Caco-2 (cell line): ENCODE results near the gene BMPR1B. TPM values are rescaled to one million over a fixed set of nuclear protein-coding genes. Genes with fewer than 3 reads are reported as not detected.

Experiments used
- BruUV-seq: library from RNA; stranded (reverse); fragments of 400-500 nt; replicated peaks from 2 replicates; lab custom pipeline; 2021; lab: Mats Ljungman, UMichigan
- CTCF ChIA-PET: fragments of 300-600 bp; sonication (Branson Sonifier 250); formaldehyde crosslinking; loops from one replicate; lab custom pipeline; 2022; ENCODE audit warnings: antibody characterized with exemption; lab: Charles Lee
- POLR2A ChIA-PET: fragments of 300-600 bp; sonication (Branson Sonifier 250); formaldehyde crosslinking; loops from one replicate; lab custom pipeline; 2022; ENCODE audit warnings: antibody characterized with exemption; lab: Charles Lee
- DNase-seq, 2 experiments: peaks; one replicate each; pipeline versions ENCODE4 v3.0.0 to v3.0.0-alpha.2; 2020 to 2022
- H3K27me3 ChIP-seq: replicated peaks from 2 replicates; pipeline ENCODE4 v1.6.0; 2011; ENCODE audit warnings: low read length; ENCODE audit not compliant: control insufficient read depth, insufficient read depth
- H3K36me3 ChIP-seq: 2 replicates; pipeline ENCODE4 v1.5.1; 2011; ENCODE audit warnings: low read length; ENCODE audit not compliant: control insufficient read depth, insufficient read depth
- H3K4me1 ChIP-seq: fragments of 250-450 bp; sonication (Bioruptor Pico); 2 replicates; pipeline ENCODE4 v1.5.1; 2020; ENCODE audit warnings: mild to moderate bottlenecking
- H3K4me3 ChIP-seq: 2 replicates; pipeline ENCODE4 v1.5.1; 2011; ENCODE audit warnings: low read depth, mild to moderate bottlenecking, control low read depth, low read length
- H3K9me3 ChIP-seq: fragments of 250-450 bp; sonication (Bioruptor Pico); 2 replicates; pipeline ENCODE4 v1.5.1; 2020; ENCODE audit warnings: mild to moderate bottlenecking, moderate library complexity
- H3K27ac Mint-ChIP-seq: one replicate; pipeline ENCODE4 v1.8.0; 2022; ENCODE audit warnings: mixed read lengths; ENCODE audit not compliant: unreplicated experiment
- H3K27me3 Mint-ChIP-seq: one replicate; pipeline ENCODE4 v1.8.0; 2022; ENCODE audit warnings: mixed read lengths; ENCODE audit not compliant: insufficient read depth, unreplicated experiment
- H3K36me3 Mint-ChIP-seq: one replicate; pipeline ENCODE4 v1.8.0; 2022; ENCODE audit warnings: mild to moderate bottlenecking, mixed read lengths; ENCODE audit not compliant: insufficient read depth, unreplicated experiment
- H3K4me1 Mint-ChIP-seq: one replicate; pipeline ENCODE4 v1.8.0; 2022; ENCODE audit warnings: low read depth, mixed read lengths; ENCODE audit not compliant: unreplicated experiment
- H3K4me3 Mint-ChIP-seq: one replicate; pipeline ENCODE4 v1.8.0; 2022; ENCODE audit warnings: mild to moderate bottlenecking, moderate library complexity, mixed read lengths; ENCODE audit not compliant: unreplicated experiment
- H3K9me3 Mint-ChIP-seq: one replicate; pipeline ENCODE4 v1.8.0; 2022; ENCODE audit warnings: mixed read lengths; ENCODE audit not compliant: unreplicated experiment
- CTCF ChIP-seq, 2 experiments: fragments of 200-600 bp in 1 of 2; IDR thresholded peaks; 1 replicate in 1 of 2; 2 replicates in 1 of 2; pipeline versions ENCODE4 v1.5.1 to v1.8.0; 2011 to 2022; ENCODE audit warnings: antibody characterized with exemption in 1 of 2, control low read depth in 1 of 2, inconsistent platforms in 1 of 2, low read depth in 1 of 2, low read length in 1 of 2, mild to moderate bottlenecking in 1 of 2, moderate library complexity in 1 of 2; ENCODE audit not compliant: insufficient read depth in 1 of 2, severe bottlenecking in 1 of 2, unreplicated experiment in 1 of 2
- intact Hi-C: fragments of 100-400 bp; cut with micrococcal nuclease; formaldehyde crosslinking; loops from one replicate; pipeline ENCODE4 v1.10.0; 2022; ENCODE audit not compliant: unreplicated experiment
- total RNA-seq: library from RNA; stranded (reverse); gene quantifications from 2 replicates; pipeline ENCODE4 v1.2.3, GENCODE V29; 2022

The BMPR1B gene
- total RNA-seq, 1 experiment from 2014 or later, result 8.7 TPM

- Mint-ChIP-seq H3K27me3 (no peaks in the 10 kb centered on the region), H3K4me1 (peaks cover 6% of the 10 kb centered on the region), H3K27ac (no peak overlapping the region), H3K4me3 (no peak overlapping the region), H3K36me3 (no peaks in the 10 kb centered on the region), H3K9me3 (no peaks in the 10 kb centered on the region)
- Histone ChIP-seq H3K4me1 (no peaks in the 10 kb centered on the region), H3K9me3 (no peaks in the 10 kb centered on the region), H3K27me3 (no peaks in the 10 kb centered on the region), H3K36me3 (no peaks in the 10 kb centered on the region), H3K4me3 (no peak overlapping the region)
- BruUV-seq, result no TSS peak
- intact Hi-C loops, result no loop called here
- POLR2A ChIA-PET, result no interaction called here
- no peak for DNase-seq
- no peak for TF ChIP-seq CTCF (IDR thresholded peaks at IDR 0.05; ENCODE audit: insufficient read depth in 1 of 2, low read depth in 1 of 2, low read length in 1 of 2, severe bottlenecking in 1 of 2, unreplicated experiment in 1 of 2)
- CTCF ChIA-PET, result no interaction called here
These were observed 85.5 kb downstream of the BMPR1B start for GRCh38 chr4:94843216-94843615.

GRCh38 chr4:94848326-94848725 is 90.6 kb downstream of the BMPR1B start:
- no peak for TF ChIP-seq CTCF (IDR thresholded peaks at IDR 0.05; ENCODE audit: insufficient read depth in 1 of 2, low read depth in 1 of 2, low read length in 1 of 2, severe bottlenecking in 1 of 2, unreplicated experiment in 1 of 2)
- no peaks in the 10 kb centered on the region for H3K36me3 ChIP-seq
- ChIA-PET POLR2A (no interaction called here), CTCF (no interaction called here)
- intact Hi-C loops, result no loop called here
- H3K4me3 ChIP-seq, result no peak overlapping the region
- no peaks in the 10 kb centered on the region for H3K27me3 ChIP-seq
- Mint-ChIP-seq H3K36me3 (no peaks in the 10 kb centered on the region), H3K27ac (no peak overlapping the region), H3K4me3 (no peak overlapping the region), H3K4me1 (no peaks in the 10 kb centered on the region), H3K27me3 (no peaks in the 10 kb centered on the region), H3K9me3 (no peaks in the 10 kb centered on the region)
- H3K4me1 ChIP-seq, result no peaks in the 10 kb centered on the region
- no peak for DNase-seq
- H3K9me3 ChIP-seq, result no peaks in the 10 kb centered on the region
- BruUV-seq, result no TSS peak

GRCh38 chr4:94849901-94850300 is 92.1 kb downstream of the BMPR1B start:
- Mint-ChIP-seq H3K36me3 (no peaks in the 10 kb centered on the region), H3K27me3 (no peaks in the 10 kb centered on the region), H3K9me3 (no peaks in the 10 kb centered on the region), H3K27ac (no peak overlapping the region), H3K4me1 (no peaks in the 10 kb centered on the region), H3K4me3 (no peak overlapping the region)
- no peak for DNase-seq
- TF ChIP-seq CTCF (IDR thresholded peaks at IDR 0.05; ENCODE audit: insufficient read depth in 1 of 2, low read depth in 1 of 2, low read length in 1 of 2, severe bottlenecking in 1 of 2, unreplicated experiment in 1 of 2), result no peak
- no TSS peak for BruUV-seq
- ChIA-PET CTCF (no interaction called here), POLR2A (no interaction called here)
- no peaks in the 10 kb centered on the region for H3K36me3 ChIP-seq
- intact Hi-C loops, result loop anchor here (1.0 kb wide), 1 partner anchor 17 kb away; no protein-coding TSS in a partner anchor
- H3K9me3 ChIP-seq, result no peaks in the 10 kb centered on the region
- no peaks in the 10 kb centered on the region for H3K4me1 ChIP-seq
- no peaks in the 10 kb centered on the region for H3K27me3 ChIP-seq
- H3K4me3 ChIP-seq, result no peak overlapping the region
